Mammary microvascular endothelial cell (primary cell): ENCODE results near the gene LRRC51. TPM values are rescaled to one million over a fixed set of nuclear protein-coding genes. Genes with fewer than 3 reads are reported as not detected.

Experiments
- total RNA-seq: library from RNA; depleted of rRNA; stranded (reverse); fragments of >200 nt; gene quantifications from 2 replicates; pipeline ENCODE4 v1.2.3, GENCODE V29; 2015

LRRC51 gene
- total RNA-seq: 1.2 and 2.6 TPM in 2 replicates

GRCh38 chr11:72080326-72081183 is at the start of gene LRRC51, which contains the start of gene NUMA1:
Gene LRRC51 (plus strand): TSS chr11:72080850. CDS start chr11:72089084, 8,234 bp downstream.
Gene NUMA1 (minus strand): TSS chr11:72080542. CDS start chr11:72035943, 44,599 bp downstream.

GRCh38 chr11:72102946-72103753 is 22.5 kb downstream of the LRRC51 start, which contains the start of gene LAMTOR1:
Gene LAMTOR1 (minus strand): TSS chr11:72103297. CDS start chr11:72103224, 73 bp downstream.

GRCh38 chr11:72105888-72106287 is 25.2 kb downstream of the LRRC51 start, which contains the start of gene TOMT:
Gene TOMT (plus strand): TSS chr11:72105924. CDS start chr11:72105952, 28 bp downstream.

GRCh38 chr11:72112143-72112977 is 31.7 kb downstream of the LRRC51 start, which contains the start of gene ANAPC15:
Gene ANAPC15 (minus strand): TSS chr11:72112695. CDS start chr11:72111276, 1,419 bp downstream.

GRCh38 chr11:72135473-72135872 is 54.8 kb downstream of the LRRC51 start, which contains the start of gene FOLR3:
Gene FOLR3 (plus strand): TSS chr11:72135725. CDS start chr11:72135953, 228 bp downstream.

Other genes starting within 250 kb of the LRRC51 start
- gene DEFB108B, start 247.7 kb upstream of the LRRC51 start, total RNA-seq: not detected in 2 replicates
- not detected in 2 replicates for gene DEFB131B, start 202.4 kb upstream of the LRRC51 start, total RNA-seq
- 2.1 and 4.9 TPM in 2 replicates for gene XNDC1N, start 152.3 kb upstream of the LRRC51 start, total RNA-seq
- 22.1 and 24.1 TPM in 2 replicates for gene RNF121, start 151.8 kb upstream of the LRRC51 start, total RNA-seq
- gene IL18BP, start 81.9 kb upstream of the LRRC51 start, total RNA-seq: 4.9 and 6.4 TPM in 2 replicates
- 102 and 108 TPM in 2 replicates for gene NUMA1, start 308 bp upstream of the LRRC51 start, total RNA-seq
- gene LAMTOR1, start 22.4 kb downstream of the LRRC51 start, total RNA-seq: 168 and 171 TPM in 2 replicates
- not detected in 2 replicates for gene TOMT, start 25.1 kb downstream of the LRRC51 start, total RNA-seq
- gene ANAPC15, start 31.8 kb downstream of the LRRC51 start, total RNA-seq: 40.7 and 48.8 TPM in 2 replicates
- not detected in 2 replicates for gene FOLR3, start 54.9 kb downstream of the LRRC51 start, total RNA-seq
- gene FOLR1, start 111.3 kb downstream of the LRRC51 start, total RNA-seq: not detected in 2 replicates
- gene FOLR2, start 135.9 kb downstream of the LRRC51 start, total RNA-seq: not detected in 2 replicates
- gene INPPL1, start 143.9 kb downstream of the LRRC51 start, total RNA-seq: 41.3 and 42.8 TPM in 2 replicates
- gene PHOX2A, start 163.3 kb downstream of the LRRC51 start, total RNA-seq: not detected in 2 replicates